H1 (cell line): ENCODE results near the gene ERVFRD-1. TPM values are rescaled to one million over a fixed set of nuclear protein-coding genes. Genes with fewer than 3 reads are reported as not detected.
"Not testable (repeated sequence)": the region's sequence is repeated elsewhere in the genome, so short reads cannot be mapped to it uniquely, and the experiment has no call there.

Experiments used
- CTCF ChIA-PET: fragments of 300-600 bp; sonication (Branson Sonifier 250); formaldehyde crosslinking; loops from one replicate; lab custom pipeline; 2021; ENCODE audit not compliant: partially characterized antibody; lab: Charles Lee
- POLR2A ChIA-PET: fragments of 300-600 bp; sonication (Branson Sonifier 250); formaldehyde crosslinking; loops from one replicate; lab custom pipeline; 2021; ENCODE audit warnings: inconsistent platforms; ENCODE audit not compliant: partially characterized antibody; lab: Charles Lee
- DNase-seq, 2 experiments: peaks; one replicate each; pipeline versions ENCODE4 v3.0.0 to v3.0.0-alpha.2; 2010 to 2022; ENCODE audit warnings: low spot score in 2 of 2, low read depth in 1 of 2, mixed read lengths in 1 of 2
- FAIRE-seq: peaks from 2 replicates; lab custom pipeline; 2011; peaks lifted over from hg19 to GRCh38; lab: Jason Lieb, UNC
- H2AFZ ChIP-seq: 2 replicates; pipeline ENCODE4 v1.8.1; 2012; ENCODE audit warnings: low read length, inconsistent platforms
- H2AK5ac ChIP-seq: 2 replicates; pipeline ENCODE4 v1.6.1; 2013; ENCODE audit warnings: low read depth, low read length
- H2BK120ac ChIP-seq: replicated peaks from 2 replicates; pipeline ENCODE3; 2013; ENCODE audit warnings: low read depth, low read length, inconsistent platforms
- H2BK12ac ChIP-seq: 2 replicates; pipeline ENCODE4 v1.6.1; 2013; ENCODE audit warnings: low read depth, low read length
- H2BK15ac ChIP-seq: 2 replicates; pipeline ENCODE4 v1.6.1; 2013; ENCODE audit warnings: low read length
- H2BK20ac ChIP-seq: 2 replicates; pipeline ENCODE4 v1.6.1; 2013; ENCODE audit warnings: low read length
- H2BK5ac ChIP-seq: 2 replicates; pipeline ENCODE4 v1.6.1; 2013; ENCODE audit warnings: low read depth, low read length
- H3K14ac ChIP-seq: 2 replicates; pipeline ENCODE4 v1.6.1; 2013; ENCODE audit warnings: inconsistent platforms; ENCODE audit not compliant: insufficient read length
- H3K18ac ChIP-seq: 2 replicates; pipeline ENCODE4 v1.6.1; 2013; ENCODE audit warnings: low read length; ENCODE audit errors: extremely low read depth
- H3K23ac ChIP-seq: 2 replicates; pipeline ENCODE4 v1.6.1; 2013; ENCODE audit warnings: inconsistent platforms; ENCODE audit not compliant: insufficient read length
- H3K23me2 ChIP-seq: 2 replicates; pipeline ENCODE4 v1.6.1; 2013; ENCODE audit warnings: low read depth, low read length
- H3K27ac ChIP-seq: 2 replicates; pipeline ENCODE4 v1.6.1; 2011; ENCODE audit warnings: low read depth, low read length, inconsistent platforms
- H3K27me3 ChIP-seq, 4 experiments: replicated peaks in 1 of 4; 1 replicate in 1 of 4; 2 replicates in 3 of 4; pipeline versions ENCODE4 v1.6.1 to v1.8.1; 2011 to 2013; ENCODE audit warnings: low read length in 3 of 4, mild to moderate bottlenecking in 3 of 4, inconsistent platforms in 2 of 4, mixed read lengths in 2 of 4, moderate library complexity in 1 of 4; ENCODE audit not compliant: control insufficient read depth in 3 of 4, insufficient read depth in 3 of 4; ENCODE audit errors: extremely low read depth in 1 of 4
- H3K36me3 ChIP-seq, 4 experiments: 2 replicates each; pipeline versions ENCODE4 v1.6.1 to v1.8.1; 2011 to 2013; ENCODE audit warnings: mild to moderate bottlenecking in 4 of 4, low read length in 3 of 4, moderate library complexity in 2 of 4, control low read depth in 1 of 4, inconsistent platforms in 1 of 4; ENCODE audit not compliant: insufficient read depth in 4 of 4, control insufficient read depth in 2 of 4
- H3K4ac ChIP-seq: replicated peaks from 2 replicates; pipeline ENCODE3; 2013; ENCODE audit warnings: low read length, low read depth, mixed read lengths, inconsistent platforms; ENCODE audit not compliant: insufficient read length
- H3K4me1 ChIP-seq, 4 experiments: replicated peaks in 1 of 4; 1 replicate in 1 of 4; 2 replicates in 3 of 4; pipeline versions ENCODE4 v1.6.1 to v1.8.1; 2011 to 2013; ENCODE audit warnings: low read length in 3 of 4, inconsistent platforms in 2 of 4, mixed read lengths in 1 of 4; ENCODE audit not compliant: insufficient read depth in 4 of 4, control insufficient read depth in 3 of 4
- H3K4me2 ChIP-seq, 2 experiments: 2 replicates each; pipeline versions ENCODE4 v1.6.1 to v1.8.1; 2011 to 2013; ENCODE audit warnings: low read depth in 2 of 2, low read length in 2 of 2, control low read depth in 1 of 2, inconsistent platforms in 1 of 2, mild to moderate bottlenecking in 1 of 2; ENCODE audit not compliant: insufficient read depth in 1 of 2
- H3K4me3 ChIP-seq, 4 experiments: fragments of 200-600, 300-600 bp in 1 of 4; sonication (generic), shearing (Covaris generic), sonication (Bioruptor Twin) in 1 of 4; 2 replicates each; pipeline versions ENCODE4 v1.5.1 to v1.8.1; 2011 to 2016; ENCODE audit warnings: low read length in 4 of 4, low read depth in 3 of 4, control low read depth in 2 of 4, inconsistent platforms in 2 of 4, mild to moderate bottlenecking in 2 of 4, mixed read lengths in 1 of 4, moderate library complexity in 1 of 4; ENCODE audit not compliant: insufficient read depth in 2 of 4; ENCODE audit errors: extremely low read depth in 1 of 4
- H3K56ac ChIP-seq: replicated peaks from 2 replicates; pipeline ENCODE3; 2013; ENCODE audit warnings: low read depth, mild to moderate bottlenecking, mixed read lengths, low read length, inconsistent platforms; ENCODE audit not compliant: insufficient read length
- H3K79me1 ChIP-seq: 2 replicates; pipeline ENCODE4 v1.6.1; 2013; ENCODE audit warnings: low read depth, low read length, control low read depth
- H3K79me2 ChIP-seq, 2 experiments: 2 replicates each; pipeline versions ENCODE4 v1.6.1 to v1.8.1; 2012 to 2013; ENCODE audit warnings: low read length in 2 of 2, mild to moderate bottlenecking in 2 of 2, inconsistent platforms in 1 of 2; ENCODE audit not compliant: insufficient read depth in 2 of 2, control insufficient read depth in 1 of 2
- H3K9ac ChIP-seq, 4 experiments: replicated peaks in 1 of 4; 1 replicate in 1 of 4; 2 replicates in 3 of 4; pipeline versions ENCODE4 v1.6.1 to v1.8.1; 2011 to 2013; ENCODE audit warnings: low read depth in 3 of 4, low read length in 3 of 4, control low read depth in 2 of 4, mild to moderate bottlenecking in 2 of 4, moderate library complexity in 2 of 4, inconsistent platforms in 1 of 4; ENCODE audit errors: extremely low read depth in 1 of 4
- H3K9me3 ChIP-seq, 2 experiments: 2 replicates each; pipeline versions ENCODE4 v1.6.1 to v1.8.1; 2012 to 2013; ENCODE audit warnings: mild to moderate bottlenecking in 2 of 2, moderate library complexity in 2 of 2, control low read depth in 1 of 2, inconsistent platforms in 1 of 2, low read depth in 1 of 2, low read length in 1 of 2, mixed read lengths in 1 of 2; ENCODE audit not compliant: insufficient read depth in 2 of 2
- H4K20me1 ChIP-seq, 2 experiments: replicated peaks in 1 of 2; 2 replicates each; pipeline versions ENCODE3 to v1.8.1; 2011 to 2013; ENCODE audit warnings: inconsistent platforms in 2 of 2, low read length in 2 of 2, mild to moderate bottlenecking in 1 of 2; ENCODE audit not compliant: insufficient read depth in 2 of 2, control insufficient read depth in 1 of 2
- H4K5ac ChIP-seq: 2 replicates; pipeline ENCODE4 v1.6.1; 2013; ENCODE audit warnings: low read length, low read depth, mixed read lengths, inconsistent platforms; ENCODE audit not compliant: insufficient read length
- H4K8ac ChIP-seq: 2 replicates; pipeline ENCODE4 v1.8.0; 2013; ENCODE audit warnings: mild to moderate bottlenecking, moderate library complexity, low read length, inconsistent platforms; ENCODE audit not compliant: insufficient read depth; ENCODE audit errors: extremely low read depth
- H4K91ac ChIP-seq: replicated peaks from 2 replicates; pipeline ENCODE3; 2013; ENCODE audit warnings: low read length, mixed read lengths, inconsistent platforms; ENCODE audit not compliant: insufficient read length
- WGBS, 2 experiments: shearing (Covaris generic) in 1 of 2; methylation state at CpG; one replicate each; pipeline versions ENCODE4 v1.1.6 to v1.1.7; 2013 to 2015; ENCODE audit warnings: low lambda C conversion rate in 2 of 2, mixed read lengths in 2 of 2, inconsistent platforms in 1 of 2, low coverage in 1 of 2, missing lambda C conversion rate in 1 of 2; ENCODE audit not compliant: insufficient replicate concordance in 2 of 2, insufficient coverage in 1 of 2, insufficient read length in 1 of 2; ENCODE audit errors: extremely low coverage in 1 of 2, missing lambda C conversion rate in 1 of 2; 5-methylcytosine and 5-hydroxymethylcytosine counted together
- polyA plus RNA-seq, 7 experiments: library from polyadenylated mRNA; depleted of rRNA in 3 of 7; stranded (reverse) in 5 of 7; unstranded in 2 of 7; fragments of >200 nt in 5 of 7; fragments of 200-250 nt in 2 of 7; gene quantifications; 1 replicate in 5 of 7; 2 replicates in 1 of 7; 4 replicates in 1 of 7; pipeline versions ENCODE4 v1.2.1 to v1.2.3, GENCODE V29; 2011 to 2013; ENCODE audit warnings: missing spikeins in 2 of 7, mixed read lengths in 2 of 7
- total RNA-seq: library from RNA; stranded (reverse); fragmentation: NEBNext Ultra II Directional; extraction: Animal tissue kit (Norgen Biotek cat#: 25700); gene quantifications from 2 replicates; pipeline ENCODE4 v1.2.1, GENCODE V29; 2021

The ERVFRD-1 gene
- total and polyA plus RNA-seq, 2 of the 8 experiments (the other 6 are each of a cell fraction or from before 2014, with no cell fraction given) = not detected

- not testable (repeated sequence) for H3K23me2 ChIP-seq, H4K91ac ChIP-seq, H3K9me3 ChIP-seq, H3K56ac ChIP-seq, H2BK12ac ChIP-seq, H3K23ac ChIP-seq, H4K20me1 ChIP-seq, H2BK5ac ChIP-seq, H3K27ac ChIP-seq, H3K4me1 ChIP-seq, H3K4me3 ChIP-seq, H2AFZ ChIP-seq, H4K8ac ChIP-seq, H2AK5ac ChIP-seq, H3K4me2 ChIP-seq, H3K9ac ChIP-seq, H3K14ac ChIP-seq, H2BK20ac ChIP-seq, H3K36me3 ChIP-seq, H3K18ac ChIP-seq, FAIRE-seq, DNase-seq, H4K5ac ChIP-seq, H3K79me1 ChIP-seq, H3K27me3 ChIP-seq, H2BK15ac ChIP-seq, H2BK120ac ChIP-seq, H3K4ac ChIP-seq, H3K79me2 ChIP-seq
- 96% methylated on average over 18 of the region's 47 CpGs; no CpG with 5 or more reads in 1 of the 2 experiments for WGBS, 2 experiments
- CTCF ChIA-PET = interaction anchor here (0.6 to 1.4 kb wide), 7 partner anchors 11 to 413 kb away, joined by 3 to 4 read pairs (median 3); no protein-coding TSS in a partner anchor
- POLR2A ChIA-PET = interaction anchor here (1.6 kb wide), 1 partner anchor 79 kb away, joined by 3 read pairs; no protein-coding TSS in a partner anchor
These were observed 24.2 kb downstream of the ERVFRD-1 start for GRCh38 chr6:11087141-11087812.
